CD4-positive, alpha-beta T cell (primary cell): ENCODE measurements around the gene MLIP. TPM values are rescaled to one million over a fixed set of nuclear protein-coding genes. Genes with fewer than 3 reads are reported as not detected.

Experiments
- ATAC-seq: fragments of 200-7000 bp; cut with Tn5 transposase; one replicate; pipeline ENCODE4 v1.10.0; 2022; ENCODE audit warnings: mild to moderate bottlenecking; ENCODE audit not compliant: poor library complexity
- CTCF ChIA-PET: fragments of 350-600 bp; sonication (Branson Sonifier 250); formaldehyde crosslinking; loops from one replicate; lab custom pipeline; 2021; ENCODE audit warnings: antibody characterized with exemption, inconsistent platforms; lab: Charles Lee
- POLR2A ChIA-PET: fragments of 350-600 bp; sonication (Branson Sonifier 250); formaldehyde crosslinking; loops from one replicate; lab custom pipeline; 2021; ENCODE audit warnings: antibody characterized with exemption, inconsistent platforms; lab: Charles Lee
- DNase-seq, 14 experiments: peaks; one replicate each; pipeline ENCODE4 v3.0.0-alpha.2; 2013 to 2020; ENCODE audit warnings: mixed read lengths in 2 of 14
- H3K27ac ChIP-seq, 2 donors: one replicate each; pipeline versions ENCODE4 v1.5.1 to v1.7.0; 2013; ENCODE audit warnings: low read length in 2 of 2, low read depth in 1 of 2, mild to moderate bottlenecking in 1 of 2
- H3K27me3 ChIP-seq, 2 experiments: 1 replicate in 1 of 2; 2 replicates in 1 of 2; pipeline versions ENCODE4 v1.6.1 to v1.7.0; 2013; ENCODE audit warnings: low read length in 2 of 2, control low read depth in 1 of 2, mild to moderate bottlenecking in 1 of 2, moderate library complexity in 1 of 2; ENCODE audit not compliant: insufficient read depth in 2 of 2, control insufficient read depth in 1 of 2
- H3K36me3 ChIP-seq: one replicate; pipeline ENCODE4 v1.6.1; 2013; ENCODE audit warnings: low read length, control low read depth; ENCODE audit not compliant: insufficient read depth
- H3K4me1 ChIP-seq: one replicate; pipeline ENCODE4 v1.6.1; 2013; ENCODE audit warnings: low read length, control low read depth; ENCODE audit not compliant: insufficient read depth
- H3K4me3 ChIP-seq: one replicate; pipeline ENCODE4 v1.5.1; 2013; ENCODE audit warnings: mild to moderate bottlenecking, low read length, moderate library complexity
- H3K9me3 ChIP-seq, 2 experiments: 1 replicate in 1 of 2; 2 replicates in 1 of 2; pipeline versions ENCODE4 v1.6.1 to v1.7.0; 2013; ENCODE audit warnings: low read length in 2 of 2, mild to moderate bottlenecking in 2 of 2, control low read depth in 1 of 2, moderate library complexity in 1 of 2; ENCODE audit not compliant: control insufficient read depth in 1 of 2, insufficient read depth in 1 of 2
- H3K27ac Mint-ChIP-seq: one replicate; pipeline ENCODE4 v1.8.0; 2020; ENCODE audit warnings: mixed read lengths
- H3K27me3 Mint-ChIP-seq: one replicate; pipeline ENCODE4 v1.8.0; 2021; ENCODE audit warnings: mixed read lengths
- H3K36me3 Mint-ChIP-seq: one replicate; pipeline ENCODE4 v1.8.0; 2021; ENCODE audit warnings: low read depth, mixed read lengths
- H3K4me1 Mint-ChIP-seq: one replicate; pipeline ENCODE4 v1.8.0; 2021; ENCODE audit warnings: low read depth, mixed read lengths
- H3K4me3 Mint-ChIP-seq: one replicate; pipeline ENCODE4 v1.8.0; 2020; ENCODE audit warnings: mild to moderate bottlenecking, mixed read lengths
- H3K9me3 Mint-ChIP-seq: one replicate; pipeline ENCODE4 v1.8.0; 2020; ENCODE audit warnings: mixed read lengths
- intact Hi-C, 2 experiments: fragments of 100-400 bp; cut with DNase I in 1 of 2; cut with micrococcal nuclease in 1 of 2; formaldehyde crosslinking; loops; one replicate each; pipeline versions ENCODE4 v1.15.1 to v1.9.0; 2023 to 2025; cut with DNase I, micrococcal nuclease
- total RNA-seq, 174 experiments: library from RNA in 2 of 174; stranded (reverse) in 2 of 174; gene quantifications; one replicate each; pipeline ENCODE4 v1.2.3 and lab custom pipeline; 2021 to 2026
- TF ChIP-seq, protein P1 (sequence below): fragments of 200-600 bp; IDR thresholded peaks from one replicate; pipeline ENCODE4 v1.8.0; 2022; ENCODE audit warnings: antibody characterized with exemption, mild to moderate bottlenecking

MLIP gene
- total RNA-seq, 2 experiments from 2014 or later, result not detected

DNA sequence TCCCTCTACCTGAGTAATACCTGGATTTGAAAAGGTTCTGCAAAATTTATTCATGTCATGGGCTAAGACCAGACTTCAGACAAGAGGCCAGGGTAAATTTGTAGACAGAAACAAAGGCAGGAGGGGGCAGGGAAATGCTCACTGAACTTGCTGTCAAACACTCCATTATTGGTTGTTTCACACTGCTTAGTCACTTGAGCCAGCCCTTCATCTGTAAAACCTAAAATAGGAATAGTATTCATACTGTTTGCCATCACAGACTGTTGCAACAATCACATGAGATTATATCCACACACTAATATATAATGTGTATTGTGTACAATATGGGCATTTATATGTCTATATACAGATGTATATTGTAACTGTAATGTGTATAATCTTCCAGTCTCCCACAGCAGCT is 190.5 kb downstream of the MLIP start:
- H3K4me1 Mint-ChIP-seq, result no peaks in the 10 kb centered on the region
- TF ChIP-seq, protein P1, sequence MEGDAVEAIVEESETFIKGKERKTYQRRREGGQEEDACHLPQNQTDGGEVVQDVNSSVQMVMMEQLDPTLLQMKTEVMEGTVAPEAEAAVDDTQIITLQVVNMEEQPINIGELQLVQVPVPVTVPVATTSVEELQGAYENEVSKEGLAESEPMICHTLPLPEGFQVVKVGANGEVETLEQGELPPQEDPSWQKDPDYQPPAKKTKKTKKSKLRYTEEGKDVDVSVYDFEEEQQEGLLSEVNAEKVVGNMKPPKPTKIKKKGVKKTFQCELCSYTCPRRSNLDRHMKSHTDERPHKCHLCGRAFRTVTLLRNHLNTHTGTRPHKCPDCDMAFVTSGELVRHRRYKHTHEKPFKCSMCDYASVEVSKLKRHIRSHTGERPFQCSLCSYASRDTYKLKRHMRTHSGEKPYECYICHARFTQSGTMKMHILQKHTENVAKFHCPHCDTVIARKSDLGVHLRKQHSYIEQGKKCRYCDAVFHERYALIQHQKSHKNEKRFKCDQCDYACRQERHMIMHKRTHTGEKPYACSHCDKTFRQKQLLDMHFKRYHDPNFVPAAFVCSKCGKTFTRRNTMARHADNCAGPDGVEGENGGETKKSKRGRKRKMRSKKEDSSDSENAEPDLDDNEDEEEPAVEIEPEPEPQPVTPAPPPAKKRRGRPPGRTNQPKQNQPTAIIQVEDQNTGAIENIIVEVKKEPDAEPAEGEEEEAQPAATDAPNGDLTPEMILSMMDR, result no peak
- ChIA-PET POLR2A (no interaction called here), CTCF (no interaction called here)
- intact Hi-C loops, result no loop called here
- H3K27me3 Mint-ChIP-seq, result no peaks in the 10 kb centered on the region
- no peaks in the 10 kb centered on the region for H3K36me3 Mint-ChIP-seq
- Histone ChIP-seq H3K4me1 (no peaks in the 10 kb centered on the region), H3K36me3 (no peaks in the 10 kb centered on the region), H3K27me3 (no peaks in the 10 kb centered on the region), H3K9me3 (no peaks in the 10 kb centered on the region), H3K27ac (no peak overlapping the region), H3K4me3 (no peak overlapping the region)
- DNase-seq (no peak), ATAC-seq (no peak)
- peaks cover 2% of the 10 kb centered on the region for H3K9me3 Mint-ChIP-seq
- no peak overlapping the region for H3K27ac Mint-ChIP-seq
- no peak overlapping the region for H3K4me3 Mint-ChIP-seq

- CTCF ChIA-PET, result no interaction called here
- POLR2A ChIA-PET, result no interaction called here
- TF ChIP-seq, protein P1, result no peak
- H3K36me3 Mint-ChIP-seq, result no peaks in the 10 kb centered on the region
- no peak overlapping the region for H3K27ac ChIP-seq
- no peaks in the 10 kb centered on the region for H3K9me3 ChIP-seq
- intact Hi-C loops, result no loop called here
- ATAC-seq (no peak), DNase-seq (no peak)
- H3K9me3 Mint-ChIP-seq, result no peaks in the 10 kb centered on the region
- H3K36me3 ChIP-seq, result no peaks in the 10 kb centered on the region
- H3K4me3 ChIP-seq, result no peak overlapping the region
- H3K4me1 Mint-ChIP-seq, result no peaks in the 10 kb centered on the region
- no peak overlapping the region for H3K27ac Mint-ChIP-seq
- H3K4me3 Mint-ChIP-seq, result no peak overlapping the region
- H3K4me1 ChIP-seq, result no peaks in the 10 kb centered on the region
- H3K27me3 ChIP-seq, result no peaks in the 10 kb centered on the region
- no peaks in the 10 kb centered on the region for H3K27me3 Mint-ChIP-seq
These were observed 196.2 kb downstream of the MLIP start for GRCh38 chr6:54307439-54307910.

DNA sequence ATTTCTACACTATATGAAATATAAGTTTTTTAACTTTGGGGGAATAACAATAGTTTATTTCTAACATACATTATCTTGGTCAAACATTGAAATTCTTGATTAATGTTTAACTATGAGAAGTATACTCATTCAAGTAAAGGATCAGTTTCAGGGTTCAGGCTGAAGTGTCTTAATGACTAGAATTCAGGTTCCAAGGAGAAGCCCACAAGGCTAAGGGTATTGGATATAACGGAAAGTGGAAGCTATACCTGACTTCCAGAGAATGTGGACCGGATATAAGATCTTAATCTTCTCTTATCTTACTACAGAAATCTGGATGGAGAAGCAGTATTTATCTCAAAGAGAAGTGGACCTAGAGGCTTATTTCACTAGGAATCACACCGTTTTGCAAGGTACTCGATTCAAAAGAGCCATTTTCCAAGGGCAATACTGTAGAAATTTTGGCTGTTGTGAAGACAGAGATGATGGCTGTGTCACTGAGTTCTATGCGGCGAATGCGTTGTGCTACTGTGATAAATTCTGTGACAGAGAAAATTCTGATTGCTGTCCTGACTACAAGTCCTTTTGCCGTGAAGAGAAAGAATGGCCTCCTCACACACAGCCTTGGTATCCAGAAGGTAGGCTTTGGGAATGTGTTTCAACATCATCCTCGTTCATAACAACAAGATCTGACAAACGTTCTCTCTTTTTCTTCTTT is 197.2 kb downstream of the MLIP start, which contains the start of gene TINAG:
TINAG (plus strand) TSS at position 153 of the 697 bp plus-strand sequence; CDS start at position 263, 110 bp downstream.
- ChIA-PET POLR2A (no interaction called here), CTCF (no interaction called here)
- Histone ChIP-seq H3K27me3 (no peaks in the 10 kb centered on the region), H3K9me3 (no peaks in the 10 kb centered on the region), H3K4me3 (no peak within 1 kb of the TSS), H3K27ac (no peak within 1 kb of the TSS), H3K4me1 (no peaks in the 10 kb centered on the region), H3K36me3 (no peaks in the 10 kb centered on the region)
- H3K27me3 Mint-ChIP-seq, result no peaks in the 10 kb centered on the region
- no peaks in the 10 kb centered on the region for H3K36me3 Mint-ChIP-seq
- no peaks in the 10 kb centered on the region for H3K9me3 Mint-ChIP-seq
- intact Hi-C loops, result no loop called here
- ATAC-seq (no peak), DNase-seq (no peak)
- TF ChIP-seq, protein P1, result no peak
- H3K4me3 Mint-ChIP-seq, result no peak within 1 kb of the TSS
- H3K27ac Mint-ChIP-seq, result no peak within 1 kb of the TSS
- H3K4me1 Mint-ChIP-seq, result no peaks in the 10 kb centered on the region
